ENCODE results near the gene RELN.

RELN gene

GRCh38 chr7:103569621-103570305 is 419.7 kb downstream of the RELN start:
- TF ChIP-seq BACH2 (CRISPR knock-in tag; IDR thresholded peaks at IDR 0.05; ENCODE audit: borderline replicate concordance) (no peak), PPARA (CRISPR knock-in tag; IDR thresholded peaks at IDR 0.05; ENCODE audit: borderline replicate concordance) (no peak), ARNTL (CRISPR knock-in tag; IDR thresholded peaks at IDR 0.05; ENCODE audit: borderline replicate concordance, low read depth) (no peak), CREB5 (CRISPR knock-in tag; IDR thresholded peaks at IDR 0.05; ENCODE audit: low read depth) (no peak), ZNF565 (CRISPR knock-in tag; conservative IDR thresholded peaks at IDR 0.05; ENCODE audit: low read depth) (no peak), ZFP30 (CRISPR knock-in tag; IDR thresholded peaks at IDR 0.05) (no peak), GLIS3 (CRISPR knock-in tag; IDR thresholded peaks at IDR 0.05) (no peak), TOX (CRISPR knock-in tag; IDR thresholded peaks at IDR 0.05; ENCODE audit: borderline replicate concordance) (no peak), ISL1 (CRISPR knock-in tag; IDR thresholded peaks at IDR 0.05) (no peak), ZFP3 (CRISPR knock-in tag; IDR thresholded peaks at IDR 0.05) (no peak), ZC3H10 (CRISPR knock-in tag; IDR thresholded peaks at IDR 0.05) (no peak), ESRRG (CRISPR knock-in tag; IDR thresholded peaks at IDR 0.05) (no peak), CSRNP3 (CRISPR knock-in tag; IDR thresholded peaks at IDR 0.05) (no peak), ZNF70 (CRISPR knock-in tag; IDR thresholded peaks at IDR 0.05) (no peak), CSDC2 (CRISPR knock-in tag; IDR thresholded peaks at IDR 0.05) (no peak), RARB (CRISPR knock-in tag; IDR thresholded peaks at IDR 0.05) (no peak)
- TF ChIP-seq, protein P1, sequence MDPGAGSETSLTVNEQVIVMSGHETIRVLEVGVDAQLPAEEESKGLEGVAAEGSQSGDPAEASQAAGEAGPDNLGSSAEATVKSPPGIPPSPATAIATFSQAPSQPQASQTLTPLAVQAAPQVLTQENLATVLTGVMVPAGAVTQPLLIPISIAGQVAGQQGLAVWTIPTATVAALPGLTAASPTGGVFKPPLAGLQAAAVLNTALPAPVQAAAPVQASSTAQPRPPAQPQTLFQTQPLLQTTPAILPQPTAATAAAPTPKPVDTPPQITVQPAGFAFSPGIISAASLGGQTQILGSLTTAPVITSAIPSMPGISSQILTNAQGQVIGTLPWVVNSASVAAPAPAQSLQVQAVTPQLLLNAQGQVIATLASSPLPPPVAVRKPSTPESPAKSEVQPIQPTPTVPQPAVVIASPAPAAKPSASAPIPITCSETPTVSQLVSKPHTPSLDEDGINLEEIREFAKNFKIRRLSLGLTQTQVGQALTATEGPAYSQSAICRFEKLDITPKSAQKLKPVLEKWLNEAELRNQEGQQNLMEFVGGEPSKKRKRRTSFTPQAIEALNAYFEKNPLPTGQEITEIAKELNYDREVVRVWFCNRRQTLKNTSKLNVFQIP (CRISPR knock-in tag; IDR thresholded peaks at IDR 0.05; ENCODE audit: borderline replicate concordance, low read depth) = no peak
- TF ChIP-seq, protein P2, sequence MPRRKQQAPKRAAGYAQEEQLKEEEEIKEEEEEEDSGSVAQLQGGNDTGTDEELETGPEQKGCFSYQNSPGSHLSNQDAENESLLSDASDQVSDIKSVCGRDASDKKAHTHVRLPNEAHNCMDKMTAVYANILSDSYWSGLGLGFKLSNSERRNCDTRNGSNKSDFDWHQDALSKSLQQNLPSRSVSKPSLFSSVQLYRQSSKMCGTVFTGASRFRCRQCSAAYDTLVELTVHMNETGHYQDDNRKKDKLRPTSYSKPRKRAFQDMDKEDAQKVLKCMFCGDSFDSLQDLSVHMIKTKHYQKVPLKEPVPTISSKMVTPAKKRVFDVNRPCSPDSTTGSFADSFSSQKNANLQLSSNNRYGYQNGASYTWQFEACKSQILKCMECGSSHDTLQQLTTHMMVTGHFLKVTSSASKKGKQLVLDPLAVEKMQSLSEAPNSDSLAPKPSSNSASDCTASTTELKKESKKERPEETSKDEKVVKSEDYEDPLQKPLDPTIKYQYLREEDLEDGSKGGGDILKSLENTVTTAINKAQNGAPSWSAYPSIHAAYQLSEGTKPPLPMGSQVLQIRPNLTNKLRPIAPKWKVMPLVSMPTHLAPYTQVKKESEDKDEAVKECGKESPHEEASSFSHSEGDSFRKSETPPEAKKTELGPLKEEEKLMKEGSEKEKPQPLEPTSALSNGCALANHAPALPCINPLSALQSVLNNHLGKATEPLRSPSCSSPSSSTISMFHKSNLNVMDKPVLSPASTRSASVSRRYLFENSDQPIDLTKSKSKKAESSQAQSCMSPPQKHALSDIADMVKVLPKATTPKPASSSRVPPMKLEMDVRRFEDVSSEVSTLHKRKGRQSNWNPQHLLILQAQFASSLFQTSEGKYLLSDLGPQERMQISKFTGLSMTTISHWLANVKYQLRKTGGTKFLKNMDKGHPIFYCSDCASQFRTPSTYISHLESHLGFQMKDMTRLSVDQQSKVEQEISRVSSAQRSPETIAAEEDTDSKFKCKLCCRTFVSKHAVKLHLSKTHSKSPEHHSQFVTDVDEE (CRISPR knock-in tag; IDR thresholded peaks at IDR 0.05) = no peak
- TF ChIP-seq, protein P3, sequence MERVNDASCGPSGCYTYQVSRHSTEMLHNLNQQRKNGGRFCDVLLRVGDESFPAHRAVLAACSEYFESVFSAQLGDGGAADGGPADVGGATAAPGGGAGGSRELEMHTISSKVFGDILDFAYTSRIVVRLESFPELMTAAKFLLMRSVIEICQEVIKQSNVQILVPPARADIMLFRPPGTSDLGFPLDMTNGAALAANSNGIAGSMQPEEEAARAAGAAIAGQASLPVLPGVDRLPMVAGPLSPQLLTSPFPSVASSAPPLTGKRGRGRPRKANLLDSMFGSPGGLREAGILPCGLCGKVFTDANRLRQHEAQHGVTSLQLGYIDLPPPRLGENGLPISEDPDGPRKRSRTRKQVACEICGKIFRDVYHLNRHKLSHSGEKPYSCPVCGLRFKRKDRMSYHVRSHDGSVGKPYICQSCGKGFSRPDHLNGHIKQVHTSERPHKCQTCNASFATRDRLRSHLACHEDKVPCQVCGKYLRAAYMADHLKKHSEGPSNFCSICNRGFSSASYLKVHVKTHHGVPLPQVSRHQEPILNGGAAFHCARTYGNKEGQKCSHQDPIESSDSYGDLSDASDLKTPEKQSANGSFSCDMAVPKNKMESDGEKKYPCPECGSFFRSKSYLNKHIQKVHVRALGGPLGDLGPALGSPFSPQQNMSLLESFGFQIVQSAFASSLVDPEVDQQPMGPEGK (CRISPR knock-in tag; IDR thresholded peaks at IDR 0.05; ENCODE audit: borderline replicate concordance) = no peak
- no peak for ATAC-seq

- no peak for ATAC-seq
- TF ChIP-seq CREB5 (CRISPR knock-in tag; IDR thresholded peaks at IDR 0.05; ENCODE audit: low read depth) (no peak), ZFP3 (CRISPR knock-in tag; IDR thresholded peaks at IDR 0.05) (no peak), TOX (CRISPR knock-in tag; IDR thresholded peaks at IDR 0.05; ENCODE audit: borderline replicate concordance) (no peak), TCF4 (CRISPR knock-in tag; IDR thresholded peaks at IDR 0.05; ENCODE audit: borderline replicate concordance) (no peak), PPARA (CRISPR knock-in tag; IDR thresholded peaks at IDR 0.05; ENCODE audit: borderline replicate concordance) (no peak), GLIS3 (CRISPR knock-in tag; IDR thresholded peaks at IDR 0.05) (no peak), SNAI2 (CRISPR knock-in tag; IDR thresholded peaks at IDR 0.05) (no peak), ZFP30 (CRISPR knock-in tag; IDR thresholded peaks at IDR 0.05) (no peak), BACH2 (CRISPR knock-in tag; IDR thresholded peaks at IDR 0.05; ENCODE audit: borderline replicate concordance) (no peak), ISL1 (CRISPR knock-in tag; IDR thresholded peaks at IDR 0.05) (no peak), RARB (CRISPR knock-in tag; IDR thresholded peaks at IDR 0.05) (no peak), ARNTL (CRISPR knock-in tag; IDR thresholded peaks at IDR 0.05; ENCODE audit: borderline replicate concordance, low read depth) (no peak), CSDC2 (CRISPR knock-in tag; IDR thresholded peaks at IDR 0.05) (no peak)
- TF ChIP-seq, protein P1 (CRISPR knock-in tag; IDR thresholded peaks at IDR 0.05; ENCODE audit: borderline replicate concordance, low read depth) = no peak
Measured at GRCh38 chr7:103564416-103564815, 425.0 kb downstream of the RELN start.

Measured in SK-N-SH treated with all-trans-retinoic acid at 6 μM for 48 hours (cell line).